Measurements from ENCODE around the gene CCDC149. TPM values are rescaled to one million over a fixed set of nuclear protein-coding genes. Genes with fewer than 3 reads are reported as not detected.

Gene CCDC149
- total and polyA plus RNA-seq, 2 donors (not counting 3 experiments of a cell fraction or from before 2014, with no cell fraction given) = 7.8 to 11.3 TPM

GRCh38 chr4:24923002-24923401 is 10.2 kb upstream of the CCDC149 start:
- no peaks in the 10 kb centered on the region for H3K9me1 ChIP-seq (replicated peaks; ENCODE audit: control insufficient read depth, extremely low read depth, insufficient read depth, low read length)
- intact Hi-C loops (cut with micrococcal nuclease) = no loop called here
- FAIRE-seq (no peak), DNase-seq (ENCODE audit: low read depth, low spot score) (no peak)
- H3K79me2 ChIP-seq (ENCODE audit: control insufficient read depth, insufficient read depth, low read length) = no peaks in the 10 kb centered on the region
- H3K9me3 ChIP-seq (replicated peaks; ENCODE audit: control insufficient read depth, insufficient read depth, low read length) = no peaks in the 10 kb centered on the region
- no TSS peak for BruUV-seq (replicated peaks)
- ChIA-PET POLR2A (no interaction called here), CTCF (no interaction called here)
- peaks cover 2 to 3% of the 10 kb centered on the region in 2 experiments for H3K27me3 ChIP-seq (ENCODE audit: control insufficient read depth in 2 of 2, insufficient read depth in 2 of 2, low read length in 2 of 2)
- dilution Hi-C loops (cut with MboI; ENCODE audit: extremely low pct_ligation_motif_present, low sequenced_read_pairs) = no loop called here
- no peaks in the 10 kb centered on the region for H4K20me1 ChIP-seq (replicated peaks; ENCODE audit: control insufficient read depth, extremely low read depth, insufficient read depth, low read length)
- no peaks in the 10 kb centered on the region for H3K4me1 ChIP-seq (ENCODE audit: control insufficient read depth, extremely low read depth, insufficient read depth, low read length)
- TF ChIP-seq CTCF (IDR thresholded peaks at IDR 0.05; ENCODE audit: extremely low read depth in 1 of 2, insufficient read depth in 1 of 2, low read depth in 1 of 2, low read length in 2 of 2) = no peak
- TF ChIP-seq POLR2AphosphoS5 (IDR thresholded peaks at IDR 0.05; ENCODE audit: insufficient read depth, low read depth, low read length) = no peak
- no peak for TF ChIP-seq MYC (IDR thresholded peaks at IDR 0.05; ENCODE audit: low read depth, low read length)
- H3K4me3 ChIP-seq (replicated peaks in 1 of 3; ENCODE audit: insufficient read depth in 1 of 3, low read depth in 1 of 3, low read length in 3 of 3) = no peak overlapping the region
- H3K36me3 ChIP-seq (ENCODE audit: control insufficient read depth in 2 of 2, extremely low read depth in 1 of 2, insufficient read depth in 2 of 2, low read length in 2 of 2) = no peaks in the 10 kb centered on the region
- no peak overlapping the region for H3K27ac ChIP-seq (ENCODE audit: insufficient read depth, low read depth, low read length)
- no peak overlapping the region for H3K4me2 ChIP-seq (ENCODE audit: insufficient read depth, low read length)
- H2AFZ ChIP-seq (ENCODE audit: low read depth, low read length) = no peak overlapping the region
- no peak overlapping the region for H3K9ac ChIP-seq (replicated peaks; ENCODE audit: extremely low read depth, insufficient read depth, low read length)

- Histone ChIP-seq H3K9me1 (replicated peaks; ENCODE audit: control insufficient read depth, extremely low read depth, insufficient read depth, low read length) (no peaks in the 10 kb centered on the region), H3K27me3 (ENCODE audit: control insufficient read depth in 2 of 2, insufficient read depth in 2 of 2, low read length in 2 of 2) (peaks cover 2 to 3% of the 10 kb centered on the region in 2 experiments), H3K4me3 (replicated peaks in 1 of 3; ENCODE audit: insufficient read depth in 1 of 3, low read depth in 1 of 3, low read length in 3 of 3) (no peak overlapping the region), H3K36me3 (ENCODE audit: control insufficient read depth in 2 of 2, extremely low read depth in 1 of 2, insufficient read depth in 2 of 2, low read length in 2 of 2) (no peaks in the 10 kb centered on the region), H3K4me1 (ENCODE audit: control insufficient read depth, extremely low read depth, insufficient read depth, low read length) (no peaks in the 10 kb centered on the region), H3K79me2 (ENCODE audit: control insufficient read depth, insufficient read depth, low read length) (no peaks in the 10 kb centered on the region), H3K27ac (ENCODE audit: insufficient read depth, low read depth, low read length) (no peak overlapping the region), H3K9ac (replicated peaks; ENCODE audit: extremely low read depth, insufficient read depth, low read length) (no peak overlapping the region), H2AFZ (ENCODE audit: low read depth, low read length) (no peak overlapping the region), H4K20me1 (replicated peaks; ENCODE audit: control insufficient read depth, extremely low read depth, insufficient read depth, low read length) (no peaks in the 10 kb centered on the region), H3K9me3 (replicated peaks; ENCODE audit: control insufficient read depth, insufficient read depth, low read length) (no peaks in the 10 kb centered on the region), H3K4me2 (ENCODE audit: insufficient read depth, low read length) (no peak overlapping the region)
- intact Hi-C loops (cut with micrococcal nuclease) = no loop called here
- POLR2A ChIA-PET = no interaction called here
- no peak for DNase-seq (ENCODE audit: low read depth, low spot score)
- dilution Hi-C loops (cut with MboI; ENCODE audit: extremely low pct_ligation_motif_present, low sequenced_read_pairs) = no loop called here
- TF ChIP-seq POLR2A (IDR thresholded peaks at IDR 0.05; ENCODE audit: low read depth, low read length) (no peak), GATA2 (IDR thresholded peaks at IDR 0.05; ENCODE audit: insufficient read depth, insufficient read length, low read depth, low read length) (no peak), CTCF (IDR thresholded peaks at IDR 0.05; ENCODE audit: extremely low read depth in 1 of 2, insufficient read depth in 1 of 2, low read depth in 1 of 2, low read length in 2 of 2) (no peak)
- FAIRE-seq = no peak
- no TSS peak for BruUV-seq (replicated peaks)
- CTCF ChIA-PET = no interaction called here
Observed at GRCh38 chr4:24922416-24922815, 9.6 kb upstream of the CCDC149 start.

Measured in endothelial cell of umbilical vein (primary cell).